Islet of Langerhans (tissue), 1 donor: ENCODE measurements around the gene PRKCD.

Experiments
- FAIRE-seq: peaks from one replicate; lab custom pipeline; 2011; peaks lifted over from hg19 to GRCh38; lab: Jason Lieb, UNC

PRKCD gene

DNA sequence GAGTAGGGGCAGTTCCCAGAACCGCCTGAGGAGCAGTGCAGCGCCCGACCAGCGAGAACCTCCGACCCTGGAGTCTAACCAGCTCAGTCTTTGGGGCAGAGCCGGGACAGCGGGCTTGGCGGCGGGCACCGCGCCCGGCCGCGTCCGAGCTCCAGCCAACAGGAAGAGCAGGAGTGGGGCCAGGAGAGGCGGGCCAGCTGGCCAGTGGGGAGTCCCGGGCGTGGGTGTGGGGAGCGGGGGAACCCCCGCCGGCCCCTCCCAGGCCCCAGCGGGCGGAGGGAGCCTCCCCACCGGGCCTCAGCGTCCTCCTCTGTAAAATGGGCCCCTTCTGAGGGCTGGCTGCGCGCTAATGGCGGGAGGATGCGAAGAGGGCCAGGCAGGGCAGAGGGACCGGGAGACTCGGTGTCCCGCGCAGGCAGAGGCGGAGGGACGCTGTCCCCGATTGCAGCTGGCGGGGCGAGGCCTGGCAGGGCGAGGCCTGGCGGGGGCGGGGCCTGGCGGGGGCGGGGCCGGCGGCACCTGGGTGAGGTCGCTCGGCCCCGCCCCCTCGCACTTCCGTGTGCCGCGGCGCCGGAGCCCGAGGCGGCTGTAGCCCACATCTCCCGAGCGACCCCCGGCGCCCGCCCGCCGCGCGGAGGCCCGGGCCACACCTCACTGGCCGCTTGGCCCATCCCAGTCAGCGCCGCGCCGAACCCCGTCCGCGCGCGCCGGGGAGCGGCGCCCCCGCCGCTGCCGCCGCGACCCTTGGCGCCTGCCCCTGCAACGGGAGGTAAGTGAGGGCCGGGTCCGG lies at the start of gene PRKCD:
PRKCD (plus strand) TSS at position 550 of the 790 bp plus-strand sequence. CDS start 17,214 bp downstream, outside the sequence.
- FAIRE-seq, result no peak

DNA sequence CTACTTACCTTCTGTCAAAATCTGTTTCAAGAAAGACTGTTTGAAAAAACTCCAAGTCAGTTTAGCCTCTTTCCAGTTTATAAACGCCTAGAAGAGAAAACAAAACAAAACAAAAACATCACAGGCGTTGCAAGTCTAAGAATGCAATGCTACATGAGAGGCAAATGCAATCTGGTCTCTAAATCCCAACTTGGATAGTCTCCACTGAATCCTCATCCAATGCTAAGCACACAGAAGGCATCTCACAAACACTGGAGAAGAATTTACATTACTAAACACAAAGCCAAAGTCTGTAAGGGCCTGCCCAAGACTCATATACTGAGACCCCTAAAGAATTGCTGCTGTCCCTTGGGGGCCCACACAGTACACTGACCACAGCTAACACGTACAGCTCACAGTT lies 49.2 kb upstream of the PRKCD start:
- FAIRE-seq, result no peak

DNA sequence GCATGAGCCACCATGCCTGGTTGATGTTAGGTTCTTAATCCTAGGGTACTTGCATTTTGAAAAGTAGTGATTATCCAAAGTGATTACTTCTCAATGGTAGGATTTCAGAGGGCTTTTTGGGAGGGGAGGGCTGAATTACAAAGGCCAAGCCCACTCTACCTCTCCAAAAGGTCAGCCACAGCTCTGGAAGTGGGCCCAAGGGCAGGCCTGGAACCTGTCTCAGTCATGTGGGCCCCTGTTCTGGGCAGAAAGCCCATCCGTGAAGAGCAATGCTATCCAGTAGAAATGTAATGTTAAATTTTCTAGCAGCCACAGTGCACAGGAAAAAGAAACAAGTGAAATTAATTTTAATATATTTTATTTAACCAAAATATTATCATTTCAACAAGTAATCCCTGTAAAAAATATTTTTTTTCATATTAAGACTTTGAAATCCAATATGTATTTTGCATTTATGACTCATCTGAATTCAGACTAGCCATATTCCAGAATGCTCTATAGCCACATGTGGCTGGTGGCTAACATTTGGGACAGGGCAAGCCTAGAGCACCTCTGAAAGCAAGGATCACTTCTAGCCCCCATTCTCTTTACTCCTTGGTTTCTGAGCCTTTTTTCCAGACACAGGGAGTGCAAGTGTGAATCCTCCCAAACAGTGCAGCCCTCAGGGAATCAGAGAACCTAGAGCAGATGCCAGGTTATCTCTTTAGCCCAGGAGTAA lies 47.6 kb upstream of the PRKCD start:
- no peak for FAIRE-seq

DNA sequence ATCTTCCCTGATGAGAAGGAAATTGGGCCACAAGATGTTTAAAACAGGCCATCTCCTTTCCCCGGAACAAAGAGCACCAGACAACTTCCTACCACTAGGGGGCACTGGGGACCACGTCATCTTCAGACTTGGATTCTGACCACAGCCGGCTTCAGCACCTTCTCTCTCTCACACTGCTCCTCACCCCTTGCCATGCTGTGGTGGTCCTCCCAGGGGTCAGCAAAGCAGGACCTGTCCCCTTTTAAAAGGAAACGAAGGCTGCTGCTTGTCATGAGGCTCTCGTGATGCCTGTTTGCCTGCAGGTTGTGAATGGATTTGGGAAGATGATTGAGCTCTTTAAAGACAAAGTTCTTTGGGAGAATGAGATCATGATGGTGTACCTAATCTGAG lies 47.0 kb upstream of the PRKCD start:
- FAIRE-seq, result no peak

DNA sequence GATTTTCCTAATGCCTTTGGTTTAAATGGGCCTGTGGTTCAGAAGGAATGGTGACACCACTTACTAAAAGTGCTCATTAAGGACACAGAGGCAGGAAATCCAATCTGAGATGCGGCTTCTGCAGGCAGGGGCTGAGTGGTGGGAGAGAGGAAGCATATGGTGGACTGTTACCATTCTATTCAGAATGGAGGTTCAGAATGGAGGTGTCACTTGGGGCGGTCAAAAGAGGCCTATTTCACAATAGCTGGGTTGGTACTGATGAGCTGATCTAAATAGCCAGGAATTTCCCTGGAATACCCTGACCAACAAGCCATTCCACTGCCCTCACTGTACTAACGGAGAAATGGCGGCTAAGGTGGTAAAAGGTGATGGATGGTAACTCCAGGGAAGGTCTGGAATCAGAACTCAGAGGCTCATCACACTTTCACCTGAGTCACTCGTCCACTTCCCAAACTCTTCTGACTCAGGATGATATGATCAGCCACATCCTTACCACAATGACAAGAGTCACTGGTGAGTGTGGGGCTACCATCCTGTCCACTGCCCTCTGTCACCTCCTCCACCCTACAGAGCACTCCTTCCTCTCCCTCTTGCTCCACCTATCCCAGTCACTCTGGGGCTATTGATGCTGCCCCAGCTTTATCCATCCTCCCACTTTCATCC lies 46.5 kb upstream of the PRKCD start:
- FAIRE-seq, result no peak

DNA sequence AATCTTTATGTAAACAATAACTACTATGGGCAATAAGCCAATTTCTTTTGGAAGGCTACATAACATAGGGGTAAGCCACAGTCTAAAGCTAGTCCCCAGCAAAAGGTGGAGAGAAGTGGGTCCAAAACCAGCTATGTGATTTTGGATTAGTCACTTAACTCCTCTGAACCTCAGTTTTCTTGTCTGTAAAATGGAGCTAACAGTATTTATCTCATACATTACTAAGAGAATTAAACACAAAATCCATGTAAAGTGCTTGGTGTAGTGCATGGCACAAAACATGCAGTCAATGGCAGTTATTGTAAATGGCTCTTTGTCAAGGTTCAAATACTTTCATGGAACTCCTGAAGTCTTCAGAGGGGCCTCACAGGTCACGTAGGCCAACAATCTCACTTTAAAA lies 44.1 kb upstream of the PRKCD start:
- FAIRE-seq, result no peak

DNA sequence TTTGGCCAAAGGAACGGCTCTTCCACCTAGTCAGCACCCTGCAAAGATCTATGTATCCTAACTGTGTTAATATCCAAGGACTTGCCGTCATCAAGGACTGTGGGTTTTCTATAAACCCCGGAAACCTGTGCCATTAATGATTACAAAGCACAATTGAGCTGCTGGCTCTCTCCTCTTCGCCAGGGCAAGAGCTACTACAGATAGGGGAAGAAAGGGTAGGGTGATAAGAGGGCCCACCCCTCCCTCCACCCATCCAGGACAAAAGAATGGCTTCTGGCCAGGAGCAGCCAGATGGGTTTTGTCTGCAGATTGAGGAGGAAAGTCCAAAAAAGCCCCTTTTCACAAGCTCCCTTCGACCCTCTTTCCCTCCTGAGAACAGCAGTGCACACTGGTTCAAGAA lies 40.7 kb upstream of the PRKCD start:
- FAIRE-seq, result no peak

DNA sequence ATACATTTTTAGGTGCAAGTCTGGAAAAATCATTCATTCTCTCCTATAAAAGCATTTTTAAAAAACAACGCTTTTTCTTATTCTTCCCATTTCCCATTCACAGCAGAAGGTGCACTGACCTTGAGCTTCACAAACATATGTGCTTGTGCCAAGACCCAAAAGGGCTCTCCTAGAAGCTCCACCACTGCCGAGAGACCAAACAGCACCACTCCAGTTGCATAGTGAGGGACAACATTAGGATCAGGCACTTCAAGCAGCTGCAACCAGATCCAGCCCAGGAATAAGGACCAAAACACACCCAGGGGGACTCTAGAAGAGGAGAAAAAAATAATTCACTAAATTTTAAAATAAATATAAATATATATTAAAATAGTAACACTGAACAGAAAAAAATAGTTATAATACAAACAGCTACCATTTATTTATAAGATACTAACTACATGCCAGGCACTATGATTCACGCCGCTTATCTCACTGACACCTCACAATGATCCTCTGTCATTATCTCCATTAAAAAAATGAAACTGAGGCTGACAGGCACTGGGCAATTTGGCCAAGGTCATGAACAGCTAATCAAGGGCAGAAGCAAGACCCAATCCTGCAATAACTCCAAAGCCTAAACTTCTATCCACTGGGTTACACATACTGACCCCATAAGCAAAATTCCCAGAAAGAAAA lies 38.6 kb upstream of the PRKCD start:
- FAIRE-seq, result no peak

DNA sequence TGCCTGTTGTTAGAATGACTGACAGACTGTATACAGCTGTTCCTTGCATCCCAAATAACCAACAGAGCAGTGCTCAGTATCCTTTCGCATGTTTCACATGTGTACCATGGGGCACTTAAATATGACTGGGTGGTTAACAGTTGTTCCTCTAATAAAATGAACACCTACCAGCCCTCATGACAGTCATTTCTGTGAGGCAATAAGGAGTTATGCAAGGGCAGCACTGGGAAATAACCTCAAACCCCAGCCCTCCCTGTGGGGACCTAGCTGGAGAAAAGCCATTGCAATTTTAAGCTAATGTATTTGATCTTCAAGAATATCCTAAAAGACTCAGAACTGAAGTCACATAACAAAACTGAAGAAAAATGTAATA lies 38.1 kb upstream of the PRKCD start:
- FAIRE-seq, result no peak

DNA sequence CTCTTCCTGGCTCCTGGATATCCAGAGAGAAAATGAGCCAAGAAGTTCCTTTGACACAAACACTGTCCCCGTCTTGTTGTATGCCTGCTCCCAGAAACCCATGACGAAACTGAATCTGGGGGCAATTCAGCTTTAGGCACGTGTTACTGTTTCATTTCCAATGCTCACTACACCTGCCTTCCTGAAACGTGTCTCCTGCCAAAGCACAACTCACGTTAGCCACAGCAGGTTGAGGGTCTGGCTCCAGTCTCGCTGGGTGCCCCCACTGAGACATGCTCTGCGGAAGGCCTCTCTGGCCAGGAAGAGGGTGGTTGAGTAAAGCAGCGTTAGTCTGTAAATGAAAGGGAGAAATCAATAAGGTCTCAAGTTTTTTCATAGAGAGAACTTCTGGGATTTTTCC lies 37.5 kb upstream of the PRKCD start:
- no peak for FAIRE-seq

DNA sequence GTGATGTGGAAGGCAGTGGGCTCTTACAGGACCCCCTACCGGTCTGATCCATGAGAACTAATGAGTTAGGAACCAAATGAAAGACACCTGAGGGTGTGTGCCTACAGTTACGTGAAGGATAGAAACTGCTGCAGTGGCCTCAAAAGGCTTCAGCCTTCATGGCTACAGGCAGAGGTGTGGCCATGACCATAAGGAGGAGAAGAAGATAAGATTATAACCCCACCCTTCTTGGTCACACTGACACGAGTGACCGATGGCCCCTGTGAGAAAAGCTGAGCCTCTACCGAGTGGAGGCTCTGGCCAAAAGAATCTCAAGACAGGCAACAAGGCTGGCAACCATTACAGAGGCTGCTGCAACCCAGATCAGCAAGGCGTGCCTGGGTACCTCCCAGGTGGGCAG lies 37.1 kb upstream of the PRKCD start:
- no peak for FAIRE-seq

DNA sequence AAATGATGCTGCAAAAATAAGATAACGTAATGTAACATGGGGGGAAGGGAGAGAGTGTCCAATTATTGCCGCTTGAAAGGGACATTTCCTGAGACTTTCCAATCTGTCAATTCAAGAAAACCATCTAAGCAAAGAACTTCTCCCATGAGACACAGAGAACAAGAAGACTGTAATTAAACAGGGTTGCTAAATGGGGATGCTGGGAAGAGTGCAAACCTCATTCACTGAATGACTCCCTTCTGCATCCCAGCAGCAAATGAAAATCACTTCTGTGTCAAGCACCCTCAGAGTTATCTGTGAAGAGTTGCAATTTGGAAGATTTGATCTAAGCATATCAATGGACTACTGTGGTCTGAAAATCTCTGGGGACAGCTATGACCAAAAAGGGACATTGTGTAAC lies 34.4 kb upstream of the PRKCD start:
- FAIRE-seq, result no peak

DNA sequence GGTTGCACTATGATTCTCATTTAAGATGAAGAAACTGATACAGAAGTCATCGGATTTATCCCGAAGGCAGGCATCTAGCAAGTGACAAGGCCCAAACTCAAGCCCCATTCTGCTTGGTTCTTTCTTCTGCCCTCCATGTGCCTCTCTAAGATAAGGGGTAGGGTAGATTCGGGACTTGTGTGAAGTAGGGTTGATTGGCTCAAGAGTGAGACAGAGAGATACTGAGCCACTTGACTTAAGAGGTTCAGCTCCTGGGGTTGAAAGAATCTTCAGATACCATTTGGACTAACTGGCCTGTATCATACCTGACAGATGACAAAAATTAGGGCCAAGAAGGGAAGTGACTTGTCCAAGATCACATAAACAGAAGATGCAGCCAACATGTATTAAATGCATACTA lies 31.7 kb upstream of the PRKCD start:
- no peak for FAIRE-seq

DNA sequence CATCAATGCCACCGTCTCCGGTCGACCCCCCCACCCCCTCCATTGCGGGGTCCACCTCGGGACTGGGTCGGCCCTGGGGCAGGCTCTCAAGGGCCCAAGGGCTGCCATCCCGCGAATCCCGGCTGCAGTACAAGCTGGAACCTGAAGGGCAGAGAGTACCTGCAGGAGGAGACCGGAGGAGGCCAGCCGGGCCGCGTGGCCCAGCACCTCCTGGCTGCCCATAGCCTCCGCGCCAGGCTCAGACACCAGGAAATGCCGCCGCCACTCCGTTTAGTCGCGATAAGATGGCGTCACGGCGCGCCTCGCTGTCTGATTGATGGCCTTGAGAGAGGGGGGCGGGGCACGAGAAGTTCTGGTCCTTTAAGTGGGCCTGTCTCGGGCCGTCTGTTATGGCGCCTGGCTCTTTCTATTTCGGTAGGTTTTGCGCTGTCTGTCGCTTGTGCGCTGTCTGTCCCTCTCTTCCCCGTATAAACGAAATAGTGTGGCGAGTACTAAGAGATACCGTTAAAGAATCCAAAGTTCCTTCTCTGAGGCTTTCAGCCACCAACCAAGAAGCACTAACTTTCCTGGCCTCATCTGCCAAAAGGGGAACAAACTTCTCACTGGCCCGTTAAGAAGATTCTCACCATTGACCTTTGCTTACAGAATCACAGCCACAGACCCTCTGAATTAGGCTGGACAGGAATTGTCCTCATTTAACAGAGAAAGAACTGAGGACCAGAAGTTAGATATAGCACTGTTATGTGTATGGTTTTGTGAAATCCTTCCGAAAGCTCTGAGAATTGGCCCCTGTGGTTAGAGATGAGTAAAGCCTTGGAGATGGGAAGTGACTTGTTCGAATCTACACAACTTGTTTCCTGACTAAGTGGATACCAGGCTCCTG lies 30.6 kb upstream of the PRKCD start, which contains the start of gene RFT1:
RFT1 (minus strand) TSS at position 257 of the 883 bp plus-strand sequence; CDS start at position 222, 35 bp downstream.
- no peak for FAIRE-seq

DNA sequence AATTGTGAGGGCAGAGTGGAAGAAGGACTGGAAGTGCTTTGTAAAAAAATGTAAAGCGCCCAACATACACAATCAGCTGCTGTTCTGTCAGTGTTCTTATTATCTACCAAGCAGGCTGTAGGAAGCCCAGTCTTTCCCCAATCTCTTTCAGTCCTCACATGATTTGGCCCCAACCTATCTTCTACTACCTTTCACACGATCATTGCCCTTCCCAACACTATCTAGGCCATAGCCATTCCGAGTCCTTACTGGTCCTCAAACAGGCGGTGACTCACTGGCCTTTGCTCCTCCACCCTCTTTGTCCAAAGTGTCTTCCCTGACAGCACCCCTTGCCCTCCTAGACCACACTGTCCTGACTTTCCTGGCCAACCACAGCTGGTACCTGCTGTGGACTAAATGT lies 29.9 kb upstream of the PRKCD start:
- FAIRE-seq, result no peak

DNA sequence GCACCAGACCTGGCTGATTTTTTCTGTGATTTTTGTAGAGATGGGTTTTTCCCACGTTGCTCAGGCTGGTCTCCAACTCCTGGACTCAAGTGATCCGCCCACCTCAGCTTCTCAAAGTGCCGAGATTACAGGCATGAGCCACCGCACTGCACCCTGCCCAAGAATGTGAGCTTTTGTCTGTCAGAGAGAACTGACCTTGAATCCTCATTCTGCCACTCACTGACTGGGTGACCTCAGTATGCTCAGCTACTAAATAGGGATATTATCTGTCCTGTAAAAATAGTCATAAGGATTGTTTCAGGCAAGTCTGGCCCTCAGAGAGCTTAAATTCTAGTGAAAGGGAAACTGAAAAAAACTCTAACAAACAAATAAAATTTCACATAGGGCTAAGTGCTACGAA lies 28.7 kb upstream of the PRKCD start:
- FAIRE-seq, result no peak

DNA sequence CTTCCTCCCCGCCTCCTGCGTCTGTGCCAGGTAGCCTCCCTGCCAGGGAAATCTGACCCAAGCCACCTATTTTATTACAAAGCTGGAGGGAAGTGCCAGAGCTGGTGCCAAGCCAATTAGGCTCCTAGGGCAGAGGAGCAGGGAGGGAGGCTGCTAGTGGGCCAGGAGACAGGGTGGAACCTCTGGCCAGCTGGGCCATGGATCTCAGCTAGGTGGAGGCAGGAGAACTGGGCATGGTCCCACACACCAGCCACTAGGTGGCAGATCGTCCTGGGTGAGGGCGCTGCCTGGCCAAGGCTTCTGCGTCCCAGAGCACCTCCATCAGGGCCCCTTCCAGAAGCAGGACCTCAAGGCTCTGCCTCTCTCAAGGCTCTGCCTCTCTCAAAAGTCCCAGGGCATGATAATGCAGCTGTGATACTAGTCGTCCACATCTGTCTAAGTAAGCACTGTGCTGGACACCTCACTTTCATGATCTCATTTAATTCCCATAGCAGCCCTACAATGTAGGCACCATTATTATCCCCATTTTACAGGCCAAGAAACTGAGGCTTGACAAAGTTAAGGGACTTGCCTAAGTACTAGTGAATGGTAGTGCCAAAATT lies 26.3 kb upstream of the PRKCD start:
- no peak for FAIRE-seq

DNA sequence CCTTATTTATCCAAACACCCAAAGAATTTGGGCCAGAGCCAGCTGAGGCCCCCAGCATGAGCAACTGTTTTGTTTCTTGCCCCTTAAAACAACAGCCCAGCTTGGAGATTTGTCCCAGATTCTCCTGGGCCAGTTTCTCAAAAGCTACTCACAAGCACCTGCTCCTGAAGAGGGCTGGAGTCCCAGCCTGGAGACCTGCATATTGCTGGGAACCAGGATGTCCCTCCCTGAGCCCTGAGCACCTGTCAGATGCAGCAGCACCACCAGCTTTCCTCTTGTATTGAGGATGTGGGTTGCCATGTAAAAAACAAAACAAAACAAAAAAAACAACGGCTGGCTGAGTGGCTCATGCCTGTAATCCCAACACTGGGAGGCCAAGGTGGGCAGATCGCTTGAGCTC lies 23.8 kb upstream of the PRKCD start:
- FAIRE-seq, result no peak

DNA sequence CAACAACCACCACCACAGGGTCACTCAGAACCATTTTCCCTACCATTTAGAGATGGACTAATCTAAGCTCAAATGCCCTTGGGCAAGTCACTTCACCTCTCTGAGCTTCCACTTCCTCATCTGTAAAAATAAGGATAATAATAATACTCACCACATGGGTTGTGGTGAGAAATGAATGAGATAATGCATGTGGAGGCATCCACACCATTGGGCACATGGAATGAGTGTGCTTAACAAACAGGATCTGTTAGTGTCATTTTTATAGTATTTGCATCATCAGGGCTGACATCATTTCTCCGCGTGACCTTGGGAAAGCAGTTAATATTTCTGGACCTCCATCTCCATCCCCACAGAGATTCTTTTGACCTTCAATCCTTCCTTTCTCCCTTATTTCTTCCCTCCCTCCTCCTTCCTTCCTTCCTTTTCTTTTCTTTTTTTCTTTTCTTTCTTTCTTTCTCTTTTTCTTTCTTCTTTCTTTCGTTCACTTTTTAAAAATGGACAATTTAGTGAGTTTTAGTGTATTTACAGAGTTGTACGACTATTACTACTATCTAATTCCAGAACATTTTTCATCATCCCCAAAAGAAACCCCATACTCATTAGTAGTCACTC lies 23.1 kb upstream of the PRKCD start:
- no peak for FAIRE-seq

DNA sequence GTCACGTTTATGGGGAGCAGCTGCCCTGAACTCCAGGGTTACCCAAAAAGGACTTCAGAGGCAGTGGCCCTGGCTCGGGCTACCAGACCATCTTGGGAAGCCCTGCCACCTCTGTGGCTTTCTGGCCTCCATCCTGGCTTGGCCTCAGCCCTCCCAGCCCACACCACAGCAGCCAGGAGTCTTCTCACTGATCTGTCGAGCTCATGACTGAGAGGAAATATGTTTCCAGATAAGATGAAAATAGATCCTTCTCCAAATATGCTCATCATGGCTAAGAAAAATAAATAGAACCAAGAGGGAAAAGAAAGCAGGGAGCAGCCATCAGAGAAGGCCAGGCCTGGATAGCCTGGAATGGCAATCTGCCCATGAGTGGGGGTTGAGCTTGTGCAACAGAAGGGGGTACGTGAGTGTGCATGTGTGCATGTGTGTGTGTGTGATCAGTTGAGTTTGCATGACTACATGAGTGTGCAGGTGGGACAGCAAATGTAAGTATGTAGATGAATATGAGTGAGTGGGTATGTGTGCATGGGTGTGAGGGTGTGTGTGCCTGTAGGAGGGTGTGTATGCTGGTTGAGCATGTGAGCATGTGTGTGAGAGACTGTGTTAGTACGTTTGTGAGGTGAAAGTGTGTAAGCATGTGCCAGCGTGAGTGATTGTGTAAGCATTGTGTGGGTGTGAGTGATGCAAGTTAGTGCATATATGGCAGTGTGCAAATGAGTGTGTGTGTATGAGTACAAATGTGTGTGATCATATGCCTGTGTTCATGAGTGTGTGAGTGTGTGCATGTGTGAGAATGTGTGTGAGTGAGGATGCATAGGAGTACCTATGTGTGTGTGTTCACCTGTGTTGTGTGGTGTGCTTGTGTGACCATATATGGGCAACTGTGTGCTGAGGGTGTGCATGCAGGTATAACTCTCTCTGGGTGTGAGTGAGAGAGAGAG lies 20.8 kb upstream of the PRKCD start:
- no peak for FAIRE-seq
